DOHH2 (cell line): ENCODE measurements around the gene RNF39.
"Not testable (repeated sequence)": the region's sequence is repeated elsewhere in the genome, so short reads cannot be mapped to it uniquely, and the experiment has no call there.

Experiments
- H3F3A ChIP-seq: fragments of 200-600 bp; sonication (generic), shearing (Covaris generic); 2 replicates; pipeline ENCODE4 v1.6.0; 2016; ENCODE audit warnings: antibody characterized with exemption, mild to moderate bottlenecking; ENCODE audit not compliant: control insufficient read depth, insufficient read depth
- H3K27ac ChIP-seq: fragments of 200-600 bp; sonication (generic); 2 replicates; pipeline ENCODE4 v1.5.1; 2014; ENCODE audit warnings: low read depth, mild to moderate bottlenecking, low read length, moderate library complexity
- H3K27me3 ChIP-seq: fragments of 200-600 bp; sonication (generic); 2 replicates; pipeline ENCODE4 v1.6.1; 2014; ENCODE audit warnings: mild to moderate bottlenecking, low read length, mixed read lengths; ENCODE audit not compliant: control insufficient read depth
- H3K36me3 ChIP-seq: fragments of 200-600 bp; sonication (generic); 2 replicates; pipeline ENCODE4 v1.6.1; 2014; ENCODE audit warnings: mild to moderate bottlenecking, low read length, moderate library complexity, mixed read lengths; ENCODE audit not compliant: control insufficient read depth
- H3K4me1 ChIP-seq: fragments of 200-600 bp; sonication (generic); 2 replicates; pipeline ENCODE4 v1.6.1; 2014; ENCODE audit warnings: mild to moderate bottlenecking, low read length, mixed read lengths; ENCODE audit not compliant: control insufficient read depth
- H3K4me2 ChIP-seq: fragments of 200-600 bp; sonication (generic); 2 replicates; pipeline ENCODE4 v1.6.0; 2014; ENCODE audit warnings: mild to moderate bottlenecking, low read length, moderate library complexity
- H3K4me3 ChIP-seq: fragments of 200-600 bp; sonication (generic); 2 replicates; pipeline ENCODE4 v1.5.1; 2014; ENCODE audit warnings: mild to moderate bottlenecking, low read length, mixed read lengths
- H3K79me2 ChIP-seq: fragments of 200-600 bp; sonication (generic); 2 replicates; pipeline ENCODE4 v1.6.1; 2014; ENCODE audit warnings: mild to moderate bottlenecking, low read length, mixed read lengths; ENCODE audit not compliant: control insufficient read depth
- H3K9me2 ChIP-seq: fragments of 200-600 bp; sonication (generic); replicated peaks from 2 replicates; pipeline ENCODE4 v1.6.1; 2014; ENCODE audit warnings: mild to moderate bottlenecking, low read length, mixed read lengths; ENCODE audit not compliant: control insufficient read depth
- H3K9me3 ChIP-seq: fragments of 200-600 bp; sonication (generic); 2 replicates; pipeline ENCODE4 v1.6.1; 2014; ENCODE audit warnings: antibody characterized with exemption, low read length, mixed read lengths; ENCODE audit not compliant: control insufficient read depth, insufficient read depth
- H4K20me1 ChIP-seq: fragments of 200-600 bp; sonication (generic); 2 replicates; pipeline ENCODE4 v1.6.0; 2014; ENCODE audit warnings: low read depth, mild to moderate bottlenecking, antibody characterized with exemption, low read length, moderate library complexity; ENCODE audit not compliant: control insufficient read depth, insufficient read depth
- EZH2phosphoT487 ChIP-seq: fragments of 200-600 bp; sonication (generic); IDR thresholded peaks from 2 replicates; pipeline ENCODE4 v1.6.1; 2017; ENCODE audit warnings: borderline replicate concordance, mild to moderate bottlenecking, antibody characterized with exemption, low read length, moderate library complexity, mixed read lengths
- TF ChIP-seq, protein P1 (sequence below): fragments of 200-600 bp; sonication (generic); IDR thresholded peaks from one replicate; pipeline ENCODE4 v1.5.1; 2014; ENCODE audit warnings: antibody characterized with exemption, mild to moderate bottlenecking, low read depth, low read length; ENCODE audit not compliant: poor library complexity, severe bottlenecking

The RNF39 gene, protein sequence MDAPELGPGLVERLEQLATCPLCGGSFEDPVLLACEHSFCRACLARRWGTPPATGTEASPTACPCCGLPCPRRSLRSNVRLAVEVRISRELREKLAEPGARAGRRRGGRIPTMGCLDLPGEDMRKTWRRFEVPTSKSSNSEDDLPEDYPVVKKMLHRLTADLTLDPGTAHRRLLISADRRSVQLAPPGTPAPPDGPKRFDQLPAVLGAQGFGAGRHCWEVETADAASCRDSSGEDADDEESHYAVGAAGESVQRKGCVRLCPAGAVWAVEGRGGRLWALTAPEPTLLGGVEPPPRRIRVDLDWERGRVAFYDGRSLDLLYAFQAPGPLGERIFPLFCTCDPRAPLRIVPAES

DNA sequence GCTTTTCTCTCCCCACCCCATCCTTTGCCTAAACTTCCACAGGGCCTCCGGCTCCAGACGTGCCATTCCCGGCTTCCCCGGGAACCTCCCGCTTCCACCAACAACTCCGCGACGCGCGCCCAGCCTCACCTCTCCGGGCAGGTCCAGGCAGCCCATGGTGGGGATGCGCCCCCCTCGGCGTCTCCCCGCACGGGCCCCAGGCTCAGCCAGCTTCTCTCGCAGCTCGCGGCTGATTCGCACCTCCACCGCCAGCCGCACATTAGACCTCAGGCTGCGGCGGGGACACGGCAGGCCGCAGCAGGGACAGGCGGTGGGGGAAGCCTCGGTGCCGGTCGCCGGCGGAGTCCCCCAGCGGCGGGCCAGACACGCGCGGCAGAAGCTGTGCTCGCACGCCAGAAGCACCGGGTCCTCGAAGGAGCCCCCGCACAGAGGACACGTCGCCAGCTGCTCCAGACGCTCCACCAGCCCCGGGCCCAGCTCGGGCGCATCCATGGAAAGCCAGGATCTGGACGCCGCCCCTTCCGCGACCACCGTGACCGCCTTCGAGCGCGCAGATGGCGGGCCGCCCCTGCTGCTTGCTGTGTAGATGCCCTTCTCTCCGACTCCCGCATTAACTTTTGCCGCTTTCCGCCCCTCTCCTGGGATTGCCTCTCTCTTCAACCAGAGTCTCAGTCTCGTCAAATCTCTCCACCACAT is at the start of gene RNF39:
Gene RNF39, minus strand, starts transcription at position 676 of the 696 bp plus-strand sequence. Its CDS starts 184 bp downstream, at position 492.
- no peak for TF ChIP-seq EZH2phosphoT487
- TF ChIP-seq, protein P1, sequence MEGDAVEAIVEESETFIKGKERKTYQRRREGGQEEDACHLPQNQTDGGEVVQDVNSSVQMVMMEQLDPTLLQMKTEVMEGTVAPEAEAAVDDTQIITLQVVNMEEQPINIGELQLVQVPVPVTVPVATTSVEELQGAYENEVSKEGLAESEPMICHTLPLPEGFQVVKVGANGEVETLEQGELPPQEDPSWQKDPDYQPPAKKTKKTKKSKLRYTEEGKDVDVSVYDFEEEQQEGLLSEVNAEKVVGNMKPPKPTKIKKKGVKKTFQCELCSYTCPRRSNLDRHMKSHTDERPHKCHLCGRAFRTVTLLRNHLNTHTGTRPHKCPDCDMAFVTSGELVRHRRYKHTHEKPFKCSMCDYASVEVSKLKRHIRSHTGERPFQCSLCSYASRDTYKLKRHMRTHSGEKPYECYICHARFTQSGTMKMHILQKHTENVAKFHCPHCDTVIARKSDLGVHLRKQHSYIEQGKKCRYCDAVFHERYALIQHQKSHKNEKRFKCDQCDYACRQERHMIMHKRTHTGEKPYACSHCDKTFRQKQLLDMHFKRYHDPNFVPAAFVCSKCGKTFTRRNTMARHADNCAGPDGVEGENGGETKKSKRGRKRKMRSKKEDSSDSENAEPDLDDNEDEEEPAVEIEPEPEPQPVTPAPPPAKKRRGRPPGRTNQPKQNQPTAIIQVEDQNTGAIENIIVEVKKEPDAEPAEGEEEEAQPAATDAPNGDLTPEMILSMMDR = no peak
- H3K27me3 ChIP-seq = peaks cover 38% of the 10 kb centered on the region
- H3K79me2 ChIP-seq = no peaks in the 10 kb centered on the region
- H3K4me3 ChIP-seq = no peak within 1 kb of the TSS
- H3K9me3 ChIP-seq = no peaks in the 10 kb centered on the region
- no peak within 1 kb of the TSS for H3K27ac ChIP-seq
- no peaks in the 10 kb centered on the region for H4K20me1 ChIP-seq
- H3K4me2 ChIP-seq = no peak within 1 kb of the TSS
- H3K36me3 ChIP-seq = no peaks in the 10 kb centered on the region; the same call in 1 of the 2 replicates
- H3K9me2 ChIP-seq = no peaks in the 10 kb centered on the region
- no peaks in the 10 kb centered on the region for H3F3A ChIP-seq
- no peaks in the 10 kb centered on the region for H3K4me1 ChIP-seq

DNA sequence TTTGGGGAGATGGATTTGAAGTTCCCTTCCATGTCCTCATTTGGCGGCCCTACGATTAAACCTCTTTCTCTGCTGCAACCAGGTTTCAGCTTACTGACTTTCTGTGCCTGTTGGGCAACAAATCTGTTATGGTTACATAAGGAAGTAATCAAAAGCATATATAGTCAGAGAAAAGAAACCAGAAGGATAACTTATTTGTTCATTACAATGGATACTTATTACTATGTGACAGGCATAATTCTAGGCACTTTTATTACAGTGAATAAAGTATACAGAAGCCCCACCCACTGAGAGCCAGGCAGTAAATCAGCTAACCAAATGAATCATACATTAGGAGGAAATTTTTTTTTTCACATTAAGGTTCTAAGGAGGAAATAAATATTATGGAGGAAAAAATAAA is 46.9 kb upstream of the RNF39 start:
- no peaks in the 10 kb centered on the region for H3F3A ChIP-seq
- TF ChIP-seq, protein P1 = no peak
- TF ChIP-seq EZH2phosphoT487 = no peak
- H3K4me2 ChIP-seq = no peak overlapping the region
- no peak overlapping the region for H3K4me3 ChIP-seq
- no peaks in the 10 kb centered on the region for H3K9me2 ChIP-seq
- H3K79me2 ChIP-seq = no peaks in the 10 kb centered on the region
- peaks cover 19% of the 10 kb centered on the region for H3K27me3 ChIP-seq
- no peaks in the 10 kb centered on the region for H3K36me3 ChIP-seq
- H4K20me1 ChIP-seq = no peaks in the 10 kb centered on the region
- no peaks in the 10 kb centered on the region for H3K9me3 ChIP-seq
- H3K27ac ChIP-seq = no peak overlapping the region
- no peaks in the 10 kb centered on the region for H3K4me1 ChIP-seq

DNA sequence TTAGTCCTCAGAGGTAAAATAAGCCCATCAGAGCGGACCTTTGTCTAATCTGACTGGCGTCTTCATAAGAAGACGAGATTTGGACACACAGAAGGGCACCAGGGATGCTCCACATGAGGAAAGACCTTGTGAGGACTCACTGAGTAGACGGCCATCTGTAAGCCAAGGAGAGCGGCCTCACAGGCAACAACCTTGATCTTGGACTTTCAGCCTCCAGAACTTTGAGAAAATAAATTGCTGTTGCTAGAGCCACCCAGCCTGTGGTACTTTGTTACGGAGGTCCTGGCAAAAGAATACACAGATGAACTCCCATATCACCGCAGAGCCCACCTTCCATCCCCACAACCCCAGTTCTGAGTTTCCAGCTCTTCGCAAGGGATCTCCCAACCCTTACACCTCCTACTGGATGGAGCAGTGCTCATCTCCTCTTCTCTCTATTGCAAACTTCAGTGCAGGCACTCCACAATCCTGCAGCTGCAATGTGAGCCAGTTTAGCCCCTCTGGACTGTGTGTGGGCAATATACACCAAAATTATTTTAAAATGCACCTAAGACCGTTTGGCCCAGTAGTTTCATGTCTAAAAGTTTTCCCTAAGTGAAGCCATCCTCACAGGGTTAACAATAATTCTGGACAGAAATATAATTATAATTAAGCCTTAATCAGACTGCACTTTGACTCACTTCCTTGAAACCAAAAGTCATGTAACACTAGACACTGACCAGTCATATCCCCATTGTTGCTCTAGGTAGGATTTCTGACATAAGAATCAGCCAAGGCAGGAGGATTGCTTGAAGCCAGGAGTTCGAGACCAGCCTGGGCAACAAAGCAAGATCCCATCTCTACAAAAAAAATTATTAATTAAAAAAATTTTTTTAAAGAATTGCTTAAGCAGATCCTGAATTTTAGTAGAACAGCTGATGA is 46.1 kb upstream of the RNF39 start:
- H3K27me3 ChIP-seq = peaks cover 14% of the 10 kb centered on the region
- TF ChIP-seq, protein P1 = no peak
- no peak for TF ChIP-seq EZH2phosphoT487
- H3K4me3 ChIP-seq = no peak overlapping the region
- no peak overlapping the region for H3K4me2 ChIP-seq
- no peaks in the 10 kb centered on the region for H4K20me1 ChIP-seq
- H3K9me2 ChIP-seq = no peaks in the 10 kb centered on the region
- no peaks in the 10 kb centered on the region for H3K79me2 ChIP-seq
- no peaks in the 10 kb centered on the region for H3K4me1 ChIP-seq
- no peaks in the 10 kb centered on the region for H3K9me3 ChIP-seq
- H3K36me3 ChIP-seq = no peaks in the 10 kb centered on the region
- H3K27ac ChIP-seq = no peak overlapping the region
- H3F3A ChIP-seq = no peaks in the 10 kb centered on the region

DNA sequence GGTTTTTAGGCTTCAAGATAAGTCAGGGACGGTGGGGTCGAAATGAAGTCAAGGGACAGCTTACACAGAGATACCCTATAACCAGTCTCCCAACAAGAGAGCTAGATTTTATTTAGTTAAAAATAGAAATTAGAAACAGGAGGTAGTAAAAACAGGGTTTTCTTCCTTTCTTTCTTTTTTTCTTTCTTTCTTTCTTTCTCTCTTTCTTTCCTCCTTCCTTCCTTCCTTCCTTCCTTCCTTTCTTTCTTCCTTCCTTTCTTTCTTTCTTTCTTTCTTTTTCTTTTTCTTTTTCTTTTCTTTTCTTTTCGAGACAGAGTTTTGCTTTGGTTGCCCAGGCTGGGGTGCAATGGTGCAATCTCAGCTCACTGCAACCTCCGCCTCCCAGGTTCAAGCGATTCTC is 43.1 kb upstream of the RNF39 start:
- not testable (repeated sequence) for H4K20me1 ChIP-seq, H3K9me3 ChIP-seq, H3K9me2 ChIP-seq, H3K4me2 ChIP-seq, H3K79me2 ChIP-seq, H3K36me3 ChIP-seq, H3F3A ChIP-seq, H3K27ac ChIP-seq, H3K4me1 ChIP-seq, H3K4me3 ChIP-seq
- peaks cover 21% of the 10 kb centered on the region for H3K27me3 ChIP-seq
